HG03432 (cell line): ENCODE results near the gene GLI3.

ENCODE experiments used
- ATAC-seq: cut with Tn5 transposase; IDR thresholded peaks from one replicate; pipeline ENCODE4 v1.9.1; 2021; ENCODE audit warnings: mild to moderate bottlenecking, moderate library complexity; ENCODE audit not compliant: unreplicated experiment

The GLI3 gene

GRCh38 chr7:42011846-42012245 is 225.2 kb downstream of the GLI3 start:
- ATAC-seq = no peak

DNA sequence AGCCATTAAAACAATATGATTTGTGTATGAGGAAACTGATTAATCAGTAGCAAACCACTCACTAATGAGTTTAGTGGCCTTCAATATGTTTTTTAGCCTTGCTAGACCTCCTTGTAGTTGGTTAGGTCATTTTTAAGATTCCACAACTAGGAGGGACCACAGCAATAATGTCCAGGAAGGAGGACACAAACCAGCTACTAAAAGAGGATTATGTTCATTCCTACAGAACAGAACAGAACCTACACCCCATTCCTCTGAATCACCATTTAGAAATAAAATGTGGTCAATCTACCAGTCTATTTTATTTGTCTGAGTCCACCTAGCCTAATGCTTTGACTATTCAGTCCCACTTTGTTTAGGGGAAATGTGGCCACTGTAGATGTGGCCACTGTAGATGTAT is 226.3 kb downstream of the GLI3 start:
- ATAC-seq = no peak

- no peak for ATAC-seq
Observed at GRCh38 chr7:42006801-42007513, 230.1 kb downstream of the GLI3 start.

DNA sequence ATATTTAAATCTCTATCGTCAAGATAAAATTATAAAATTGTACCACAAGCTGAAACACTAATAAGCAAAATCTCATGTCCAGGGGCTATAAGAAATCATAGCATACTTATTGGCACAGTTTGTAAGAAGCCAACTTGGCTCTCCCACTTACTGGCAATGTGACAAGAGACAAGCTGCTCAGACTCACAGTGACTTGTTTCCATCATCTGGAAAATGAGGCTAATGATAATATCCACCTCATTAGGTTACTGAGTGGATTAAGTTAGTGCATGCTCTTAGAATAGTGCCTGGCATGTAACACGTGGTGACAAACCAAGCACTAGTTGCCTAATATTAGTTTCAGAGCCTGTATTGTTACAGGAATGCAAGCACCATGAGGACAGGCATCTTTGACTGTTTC is 234.4 kb downstream of the GLI3 start:
- ATAC-seq = no peak

DNA sequence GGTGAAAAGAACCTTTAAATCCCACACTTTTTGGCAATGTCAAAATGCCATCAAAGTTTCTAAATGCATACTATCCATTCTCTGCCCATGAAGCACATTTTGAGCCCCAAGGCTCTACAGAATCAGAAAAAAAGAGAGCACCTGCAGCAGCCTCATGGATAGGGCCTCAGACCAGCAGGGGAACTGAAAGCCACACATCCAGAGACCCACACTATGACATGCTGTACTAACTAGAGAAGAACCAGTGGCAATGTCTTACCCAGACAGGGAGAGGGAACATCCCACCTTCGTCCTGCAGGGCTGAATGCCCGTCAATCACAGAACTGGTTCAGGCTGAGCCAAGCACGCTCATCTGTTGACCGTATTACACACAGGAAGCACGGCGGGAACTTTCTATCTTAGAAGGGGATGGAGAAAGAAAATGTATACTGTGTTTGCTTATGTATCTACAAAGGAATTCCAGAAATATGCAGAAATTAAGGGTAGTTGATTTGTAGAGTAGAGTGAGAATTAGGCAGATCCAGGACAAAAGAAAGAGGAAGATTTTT is 237.2 kb downstream of the GLI3 start:
- ATAC-seq = no peak

- no peak for ATAC-seq
Observed at GRCh38 chr7:41998041-41998440, 239.0 kb downstream of the GLI3 start.

DNA sequence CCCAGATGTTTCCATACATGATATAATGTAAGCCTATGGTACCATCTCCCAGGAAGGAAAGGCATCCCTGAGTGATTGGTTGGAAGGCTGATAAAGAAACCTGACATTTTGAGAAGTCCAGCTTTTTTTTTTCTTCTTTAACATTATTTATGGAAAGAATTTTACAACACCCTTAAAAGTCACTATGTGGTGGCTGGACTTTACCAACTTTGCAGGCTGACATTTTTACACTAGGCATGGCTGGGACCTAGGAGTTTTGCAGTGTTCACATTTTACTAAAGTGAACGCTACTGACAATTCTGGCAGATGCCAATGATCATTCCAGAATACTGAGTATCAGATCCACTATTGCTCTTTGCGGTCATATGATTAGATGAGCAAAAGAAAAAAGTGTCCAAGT is 239.9 kb downstream of the GLI3 start:
- ATAC-seq = no peak

- no peak for ATAC-seq
Observed at GRCh38 chr7:41996381-41997035, 240.5 kb downstream of the GLI3 start.

- ATAC-seq = no peak
Observed at GRCh38 chr7:41995632-41996271, 241.3 kb downstream of the GLI3 start.

- ATAC-seq = no peak
Observed at GRCh38 chr7:41994746-41995110, 242.3 kb downstream of the GLI3 start.

DNA sequence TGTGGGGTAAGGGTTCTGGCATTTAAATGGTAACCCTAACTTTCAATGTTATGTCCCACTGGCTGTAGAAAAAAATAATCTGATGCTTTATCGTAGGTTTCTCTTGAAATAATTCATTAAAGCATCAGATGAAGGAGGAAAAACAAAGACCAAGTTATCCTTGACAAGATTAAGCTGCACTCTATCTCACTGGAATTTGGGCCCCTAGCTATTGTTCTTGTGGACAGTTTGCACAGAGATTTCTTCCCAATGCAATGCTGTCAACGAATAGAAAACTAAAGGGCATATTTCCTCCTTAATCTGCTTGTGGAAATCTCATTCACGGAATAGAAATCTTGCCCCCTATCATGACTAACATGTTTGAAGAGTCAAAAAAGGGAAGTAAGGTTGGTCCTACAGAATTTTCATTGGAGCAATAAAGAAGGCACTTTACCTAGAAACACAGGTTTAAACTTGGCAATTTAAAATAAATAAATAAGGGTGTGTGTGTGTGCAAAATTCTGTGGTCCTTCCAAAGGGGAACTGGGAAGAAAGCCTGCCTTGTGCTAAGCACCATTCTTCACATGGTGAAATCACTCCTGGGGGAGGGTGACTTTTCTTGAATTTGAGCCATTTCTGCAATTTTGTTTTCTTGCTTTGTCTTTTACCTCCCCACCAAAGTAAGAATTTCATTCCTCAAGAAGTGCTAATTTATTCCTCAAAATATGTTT is 242.8 kb downstream of the GLI3 start:
- ATAC-seq = no peak

GRCh38 chr7:41992881-41993867 is 243.8 kb downstream of the GLI3 start:
- ATAC-seq = no peak

- ATAC-seq = no peak
Observed at GRCh38 chr7:41984888-41985287, 252.1 kb downstream of the GLI3 start.

GRCh38 chr7:41981046-41982040 is 255.7 kb downstream of the GLI3 start:
- no peak for ATAC-seq

DNA sequence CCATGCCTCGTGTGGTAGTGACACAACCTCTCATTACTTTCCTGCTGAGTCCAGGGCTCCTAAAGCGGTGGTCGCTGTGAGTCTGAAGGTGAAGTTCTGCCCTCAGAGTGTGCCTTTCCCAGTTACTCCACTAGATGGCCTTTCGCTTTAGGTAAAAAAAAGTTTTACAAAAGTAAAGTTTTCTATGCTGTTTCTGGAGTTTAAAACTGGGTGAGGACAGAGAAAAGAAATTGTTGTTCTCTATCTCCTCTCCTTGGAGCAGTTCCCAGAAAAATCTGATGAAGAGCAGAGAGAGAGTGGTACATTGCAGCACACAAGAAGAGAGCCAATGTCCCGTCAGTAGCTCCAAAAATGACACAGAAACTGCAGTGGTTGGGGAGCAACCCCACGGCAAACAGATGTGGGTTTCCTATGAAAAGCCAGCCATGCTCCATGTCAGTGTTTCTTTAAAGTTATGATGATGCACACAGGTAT is 257.1 kb downstream of the GLI3 start:
- peak; percentile 63 for ATAC-seq

GRCh38 chr7:41978858-41979257 is 258.2 kb downstream of the GLI3 start:
- ATAC-seq = no peak

DNA sequence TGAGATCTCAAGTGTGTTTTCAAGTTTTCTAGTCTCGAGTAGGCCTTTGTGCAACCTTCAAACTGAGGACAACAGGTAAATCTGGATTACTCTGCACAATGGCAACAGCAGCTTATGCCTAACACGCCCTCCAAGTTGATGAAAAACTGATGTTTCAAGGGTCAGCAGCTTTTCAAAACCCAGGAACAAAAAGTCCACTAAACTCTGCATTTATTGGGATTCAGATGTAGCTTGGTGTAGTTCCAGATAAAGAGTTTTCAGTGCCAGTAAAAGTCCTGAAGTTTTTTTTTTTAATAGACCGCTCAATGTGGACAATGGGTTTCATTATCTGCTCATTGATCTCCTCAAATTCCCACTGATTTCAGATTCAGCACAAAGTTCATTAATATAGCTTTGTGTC is 259.3 kb downstream of the GLI3 start:
- no peak for ATAC-seq

GRCh38 chr7:41977151-41977651 is 259.8 kb downstream of the GLI3 start:
- no peak for ATAC-seq

- ATAC-seq = no peak
Observed at GRCh38 chr7:41976411-41976810, 260.6 kb downstream of the GLI3 start.
